ENCODE measurements around the gene SUFU. TPM values are rescaled to one million over a fixed set of nuclear protein-coding genes. Genes with fewer than 3 reads are reported as not detected.
A peak's percentile ranks its signal among the peaks of the same experiment; 100 is the strongest.

The SUFU gene
- total RNA-seq, 1 donor from 2014 or later = 12.5 TPM

DNA sequence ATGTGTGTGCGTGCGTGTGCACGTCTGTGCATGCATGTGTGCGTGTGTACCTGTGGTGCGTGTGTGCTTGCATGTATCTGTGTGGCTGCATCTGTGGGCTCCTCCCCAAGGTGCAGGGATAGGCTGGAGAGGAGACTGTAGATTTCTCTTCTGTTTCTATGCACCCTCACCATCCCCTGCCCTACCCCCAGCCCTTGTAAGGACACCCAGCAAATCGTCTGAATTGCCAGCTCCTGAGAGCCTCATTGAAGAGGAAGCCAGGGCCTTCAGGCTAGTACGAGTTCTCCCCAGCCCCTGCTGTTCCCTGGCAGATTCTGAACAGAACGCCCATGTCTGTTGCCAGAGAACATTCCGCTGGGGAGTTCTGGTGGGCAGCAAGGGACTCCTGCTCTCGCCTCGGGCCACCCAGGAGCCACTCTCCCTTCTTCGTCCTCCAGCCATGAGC, 123.5 kb downstream of the SUFU start:
- no peak overlapping the region for H3K4me3 ChIP-seq
- peaks cover 0 to 16% of the 10 kb centered on the region in 2 donors for H3K36me3 ChIP-seq
- peaks cover 49% of the 10 kb centered on the region for H3K4me1 ChIP-seq
- H3K27ac ChIP-seq = peak overlapping the region; percentile 77
- DNase-seq (ENCODE audit: extremely low spot score in 2 of 2) = no peak
- no peak for TF ChIP-seq POLR2A (IDR thresholded peaks at IDR 0.05)
- TF ChIP-seq CTCF (IDR thresholded peaks at IDR 0.05) = no peak
- no peak for TF ChIP-seq POLR2AphosphoS5 (IDR thresholded peaks at IDR 0.05; ENCODE audit: insufficient read depth in 1 of 2, low read depth in 1 of 2)
- no peaks in the 10 kb centered on the region for H3K27me3 ChIP-seq
- intact Hi-C loops (cut with DNase I) = no loop called here
- H3K9me3 ChIP-seq = no peaks in the 10 kb centered on the region

- TF ChIP-seq POLR2AphosphoS5 (IDR thresholded peaks at IDR 0.05; ENCODE audit: insufficient read depth in 1 of 2, low read depth in 1 of 2) (peak in 1 of 2 donors; percentile 62), CTCF (IDR thresholded peaks at IDR 0.05) (no peak)
- Histone ChIP-seq H3K9me3 (no peaks in the 10 kb centered on the region), H3K4me1 (peaks cover 54% of the 10 kb centered on the region), H3K36me3 (peaks cover 0 to 16% of the 10 kb centered on the region in 2 donors), H3K27ac (peak overlapping the region; percentile 77), H3K4me3 (no peak overlapping the region), H3K27me3 (no peaks in the 10 kb centered on the region)
- intact Hi-C loops (cut with DNase I) = no loop called here
- DNase-seq (ENCODE audit: extremely low spot score in 2 of 2) = no peak
These were observed 124.0 kb downstream of the SUFU start for GRCh38 chr10:102627736-102628293.

GRCh38 chr10:102628451-102628911, 124.7 kb downstream of the SUFU start:
- no peaks in the 10 kb centered on the region for H3K27me3 ChIP-seq
- peaks cover 61% of the 10 kb centered on the region for H3K4me1 ChIP-seq
- no peak for DNase-seq (ENCODE audit: extremely low spot score in 2 of 2)
- H3K4me3 ChIP-seq = no peak overlapping the region
- intact Hi-C loops (cut with DNase I) = no loop called here
- TF ChIP-seq POLR2A (IDR thresholded peaks at IDR 0.05) = no peak
- TF ChIP-seq CTCF (IDR thresholded peaks at IDR 0.05) = no peak
- TF ChIP-seq POLR2AphosphoS5 (IDR thresholded peaks at IDR 0.05; ENCODE audit: insufficient read depth in 1 of 2, low read depth in 1 of 2) = no peak
- peaks cover 0 to 16% of the 10 kb centered on the region in 2 donors for H3K36me3 ChIP-seq
- no peaks in the 10 kb centered on the region for H3K9me3 ChIP-seq
- peak overlapping the region; percentile 77 for H3K27ac ChIP-seq

DNA sequence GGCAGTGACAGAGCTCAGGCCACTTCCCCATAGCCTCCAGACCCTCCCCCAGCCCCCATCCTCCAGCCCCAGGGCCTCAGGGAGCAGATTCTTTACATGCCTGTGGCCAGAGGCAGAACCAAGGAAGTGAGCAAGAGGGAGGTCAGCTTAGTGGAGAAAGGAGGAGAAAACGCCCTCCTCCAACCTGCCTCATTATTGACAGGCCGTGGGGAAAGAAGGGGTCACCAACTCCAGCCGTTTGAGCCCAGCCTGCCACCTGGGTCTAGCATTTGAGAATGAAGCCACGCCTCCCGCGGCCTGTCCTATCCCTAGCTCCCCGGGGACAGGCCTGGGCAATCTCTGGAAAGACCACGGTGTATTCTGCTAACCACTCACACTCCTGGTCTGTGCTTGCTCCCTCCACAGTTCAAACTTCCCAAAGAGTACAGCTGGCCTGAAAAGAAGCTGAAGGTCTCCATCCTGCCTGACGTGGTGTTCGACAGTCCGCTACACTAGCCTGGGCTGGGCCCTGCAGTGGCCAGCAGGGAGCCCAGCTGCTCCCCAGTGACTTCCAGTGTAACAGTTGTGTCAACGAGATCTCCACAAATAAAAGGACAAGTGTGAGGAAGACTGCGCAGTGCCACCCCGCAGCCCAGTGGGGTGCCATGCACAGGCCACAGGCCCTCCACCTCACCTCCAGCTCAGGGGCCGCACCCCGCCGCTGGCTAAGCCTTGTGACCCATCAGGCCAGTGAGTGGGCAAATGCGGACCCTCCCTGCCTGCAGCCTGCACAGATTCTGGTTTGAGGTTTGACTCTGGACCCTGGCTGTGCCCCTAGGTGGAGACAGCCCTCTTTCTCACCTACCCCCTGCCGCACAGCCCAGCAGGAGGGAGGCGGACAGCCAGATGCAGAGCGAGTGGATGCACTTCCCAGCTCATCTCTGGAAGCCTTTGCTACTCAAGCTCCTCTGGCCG, 126.2 kb downstream of the SUFU start:
- DNase-seq (ENCODE audit: extremely low spot score in 2 of 2) = no peak
- H3K27me3 ChIP-seq = no peaks in the 10 kb centered on the region
- peaks cover 0 to 16% of the 10 kb centered on the region in 2 donors for H3K36me3 ChIP-seq
- no peak overlapping the region for H3K4me3 ChIP-seq
- H3K4me1 ChIP-seq = peaks cover 76% of the 10 kb centered on the region
- H3K27ac ChIP-seq = peak overlapping the region; percentile 24
- no peak for TF ChIP-seq POLR2A (IDR thresholded peaks at IDR 0.05)
- no peak for TF ChIP-seq CTCF (IDR thresholded peaks at IDR 0.05)
- TF ChIP-seq POLR2AphosphoS5 (IDR thresholded peaks at IDR 0.05; ENCODE audit: insufficient read depth in 1 of 2, low read depth in 1 of 2) = no peak
- no peaks in the 10 kb centered on the region for H3K9me3 ChIP-seq
- intact Hi-C loops (cut with DNase I) = no loop called here

Data from vagina (tissue), 2 donors.